RWPE1 (cell line): ENCODE results near the gene ECI2.

Source experiments
- CTCF ChIA-PET: fragments of 350-600 bp; sonication (Branson Sonifier 250); formaldehyde crosslinking; extraction: SDS; loops from one replicate; lab custom pipeline; 2021; lab: Yijun Ruan, JAX
- POLR2A ChIA-PET: fragments of 400-600 bp; formaldehyde crosslinking; extraction: SDS; loops from one replicate; lab custom pipeline; 2020; ENCODE audit warnings: antibody characterized with exemption; ENCODE audit not compliant: low non-redundant PET; lab: Yijun Ruan, JAX
- DNase-seq: peaks from one replicate; pipeline ENCODE4 v3.0.0; 2012; ENCODE audit warnings: low spot score
- H3K27ac ChIP-seq: fragments of 450-650 bp; 2 replicates; pipeline ENCODE4 v1.5.1; 2017
- TF ChIP-seq, protein P1 (sequence below): fragments of 450-650 bp; conservative IDR thresholded peaks from 2 replicates; pipeline ENCODE4 v1.5.1; 2017; ENCODE audit warnings: low read depth, mild to moderate bottlenecking

Gene ECI2

DNA sequence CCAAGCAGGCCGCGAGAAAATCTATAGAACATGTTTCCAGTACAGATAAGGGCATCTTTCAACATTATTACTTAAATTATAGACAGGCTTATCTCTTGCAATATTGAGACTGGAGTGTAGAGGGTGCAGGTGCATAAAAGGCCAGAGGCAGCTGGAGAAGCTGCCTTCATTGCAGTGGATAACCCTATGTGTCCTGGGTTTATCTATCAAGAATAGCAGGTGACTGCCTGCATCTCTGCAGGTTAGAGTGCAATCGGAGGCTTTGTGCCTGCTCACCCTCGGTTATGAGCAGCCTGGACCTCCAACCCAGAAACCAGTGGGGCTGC, 28.7 kb upstream of the ECI2 start:
- TF ChIP-seq, protein P1, sequence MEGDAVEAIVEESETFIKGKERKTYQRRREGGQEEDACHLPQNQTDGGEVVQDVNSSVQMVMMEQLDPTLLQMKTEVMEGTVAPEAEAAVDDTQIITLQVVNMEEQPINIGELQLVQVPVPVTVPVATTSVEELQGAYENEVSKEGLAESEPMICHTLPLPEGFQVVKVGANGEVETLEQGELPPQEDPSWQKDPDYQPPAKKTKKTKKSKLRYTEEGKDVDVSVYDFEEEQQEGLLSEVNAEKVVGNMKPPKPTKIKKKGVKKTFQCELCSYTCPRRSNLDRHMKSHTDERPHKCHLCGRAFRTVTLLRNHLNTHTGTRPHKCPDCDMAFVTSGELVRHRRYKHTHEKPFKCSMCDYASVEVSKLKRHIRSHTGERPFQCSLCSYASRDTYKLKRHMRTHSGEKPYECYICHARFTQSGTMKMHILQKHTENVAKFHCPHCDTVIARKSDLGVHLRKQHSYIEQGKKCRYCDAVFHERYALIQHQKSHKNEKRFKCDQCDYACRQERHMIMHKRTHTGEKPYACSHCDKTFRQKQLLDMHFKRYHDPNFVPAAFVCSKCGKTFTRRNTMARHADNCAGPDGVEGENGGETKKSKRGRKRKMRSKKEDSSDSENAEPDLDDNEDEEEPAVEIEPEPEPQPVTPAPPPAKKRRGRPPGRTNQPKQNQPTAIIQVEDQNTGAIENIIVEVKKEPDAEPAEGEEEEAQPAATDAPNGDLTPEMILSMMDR: no peak
- POLR2A ChIA-PET: no interaction called here
- no peak overlapping the region for H3K27ac ChIP-seq
- CTCF ChIA-PET: interaction anchor here (0.7 kb wide), 1 partner anchor 335 kb away, joined by 3 read pairs; no protein-coding TSS in a partner anchor
- DNase-seq: no peak

DNA sequence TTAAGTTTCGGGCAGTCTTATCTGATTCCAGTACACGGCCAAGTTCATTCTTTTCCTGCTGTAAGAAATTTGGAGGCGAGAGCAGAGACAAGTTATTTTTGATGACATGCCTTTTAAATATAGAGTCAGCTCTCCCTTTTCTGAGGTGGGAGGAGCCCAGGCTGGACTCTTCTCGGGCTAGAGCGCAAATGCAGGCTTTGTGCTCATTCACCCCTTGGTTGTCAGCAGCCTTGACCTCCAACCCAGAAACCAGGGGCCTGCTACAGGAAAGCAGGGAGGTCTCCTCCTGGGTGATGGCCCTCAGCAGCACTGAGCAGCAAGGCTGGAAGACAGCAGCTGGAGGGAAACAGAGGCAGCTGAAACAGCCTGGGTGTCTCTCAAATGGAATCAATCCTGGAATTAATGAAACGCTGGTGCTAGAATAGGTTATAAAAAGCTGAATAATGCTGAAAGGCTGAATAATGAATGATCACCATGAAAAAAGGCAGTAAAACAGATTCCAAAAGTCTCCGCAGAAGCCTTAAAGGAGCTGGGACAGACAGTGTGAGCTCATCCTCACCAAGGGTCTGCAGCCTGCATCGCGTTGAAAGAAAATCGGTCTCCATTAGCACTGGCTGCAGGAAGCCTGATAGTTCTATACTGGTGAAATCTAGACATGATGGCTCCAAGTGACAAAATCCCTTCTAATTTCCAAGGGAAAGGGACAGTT, 28.2 kb upstream of the ECI2 start:
- no peak for DNase-seq
- POLR2A ChIA-PET: no interaction called here
- TF ChIP-seq, protein P1: no peak
- H3K27ac ChIP-seq: no peak overlapping the region
- CTCF ChIA-PET: interaction anchor here (0.6 to 0.7 kb wide), 2 partner anchors 85 to 335 kb away, joined by 3 read pairs; no protein-coding TSS in a partner anchor

DNA sequence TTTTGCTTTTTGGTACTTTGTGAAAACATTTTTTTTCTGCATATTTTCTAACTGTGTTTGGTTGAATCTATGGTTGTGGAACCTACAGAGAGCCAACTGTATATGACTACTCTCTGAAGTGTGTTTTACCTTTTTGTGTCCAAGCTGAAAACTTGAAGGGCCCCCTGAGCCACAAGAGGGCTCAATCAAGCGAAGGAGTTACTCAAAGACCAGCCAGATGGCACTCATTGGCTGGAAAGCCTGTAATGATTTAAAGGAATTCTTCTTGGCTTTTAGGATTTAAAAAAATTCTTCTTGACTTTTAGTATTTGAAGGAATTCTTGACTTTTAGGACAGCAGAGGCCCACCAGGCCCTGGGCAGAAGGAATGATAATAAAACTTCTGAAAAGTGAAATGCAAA, 27.0 kb upstream of the ECI2 start:
- CTCF ChIA-PET: no interaction called here
- DNase-seq: no peak
- POLR2A ChIA-PET: no interaction called here
- H3K27ac ChIP-seq: no peak overlapping the region
- TF ChIP-seq, protein P1: no peak

DNA sequence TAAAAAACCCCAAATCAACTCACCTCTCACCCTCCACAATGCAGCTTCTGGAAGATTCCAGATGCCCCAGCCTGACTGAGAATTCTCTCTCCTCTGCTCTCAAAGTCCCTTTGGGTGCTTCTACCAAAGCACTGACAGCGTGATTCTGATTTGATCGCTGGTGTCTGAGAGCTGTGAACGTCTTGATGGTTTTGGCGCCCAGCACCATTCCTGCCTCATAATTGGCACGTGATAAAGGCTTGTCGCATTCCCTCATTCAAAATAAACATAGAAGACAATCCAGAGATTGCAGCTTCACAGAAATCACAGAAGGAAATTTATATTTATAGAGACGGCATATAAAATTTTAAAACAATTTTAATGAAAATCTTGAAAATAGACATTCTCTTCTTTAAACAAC, 24.1 kb upstream of the ECI2 start:
- ChIA-PET POLR2A (no interaction called here), CTCF (interaction anchor here (0.7 kb wide), 1 partner anchor 110 kb away, joined by 3 read pairs; no protein-coding TSS in a partner anchor)
- DNase-seq: no peak
- no peak overlapping the region for H3K27ac ChIP-seq
- TF ChIP-seq, protein P1: no peak

DNA sequence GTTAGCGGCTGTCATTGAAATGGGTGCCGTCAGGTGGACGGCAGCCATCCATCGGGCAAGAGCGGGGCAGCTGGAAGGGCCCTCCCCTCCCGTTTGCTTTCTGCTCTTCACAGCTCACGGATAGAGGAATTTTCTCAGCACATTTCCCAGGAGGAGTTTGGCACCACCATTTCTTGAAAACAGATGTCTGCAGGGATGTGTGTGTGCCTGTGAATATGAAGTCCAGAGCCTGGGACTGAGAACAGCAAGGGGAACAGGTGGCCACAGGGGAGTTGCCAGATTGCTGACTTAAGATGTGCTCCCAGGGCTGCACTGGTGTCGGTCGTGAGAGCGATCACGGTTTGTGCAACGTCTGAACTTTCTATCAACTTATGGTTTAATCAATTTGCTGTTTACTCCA, 22.1 kb upstream of the ECI2 start:
- CTCF ChIA-PET: interaction anchor here (0.6 to 0.7 kb wide), 2 partner anchors 113 to 920 kb away, joined by 3 to 4 read pairs; no protein-coding TSS in a partner anchor
- POLR2A ChIA-PET: no interaction called here

DNA sequence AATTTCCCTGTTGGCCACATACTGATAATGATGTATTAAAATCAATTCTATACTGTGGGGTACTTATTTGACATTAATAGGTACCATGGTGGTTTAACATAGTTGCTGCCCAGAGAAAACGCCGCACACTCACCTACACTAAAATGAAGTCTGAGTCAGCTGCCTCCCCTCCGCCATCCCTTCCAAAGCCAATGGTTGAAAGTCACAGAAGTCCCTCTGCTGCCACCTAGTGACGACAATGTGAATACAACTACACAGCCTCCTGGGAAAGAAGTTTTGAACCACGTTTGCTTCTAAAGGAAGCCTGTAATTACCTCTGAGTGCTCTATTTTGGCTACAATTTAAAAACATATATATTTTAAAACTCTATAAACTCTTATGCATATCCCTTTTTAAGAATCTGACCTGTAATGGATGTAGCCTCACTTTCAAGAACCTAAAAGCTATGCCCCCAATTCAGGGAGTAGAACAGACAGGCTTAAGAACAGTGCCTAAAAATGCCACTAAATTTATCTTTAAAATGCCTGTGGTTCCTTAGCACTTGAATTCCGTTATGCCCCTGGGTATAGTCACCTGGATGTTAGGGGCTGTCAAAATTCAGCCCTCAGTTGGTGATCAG, 20.6 kb upstream of the ECI2 start:
- TF ChIP-seq, protein P1: peak; percentile 86
- peak; percentile 84 for DNase-seq
- ChIA-PET POLR2A (no interaction called here), CTCF (interaction anchor here (0.6 to 2.4 kb wide), 15 partner anchors 11 to 959 kb away, joined by 3 to 33 read pairs (median 3); no protein-coding TSS in a partner anchor)
- no peak overlapping the region for H3K27ac ChIP-seq

More for the DNA sequence above, 22.1 kb upstream of the ECI2 start:
- H3K27ac ChIP-seq: no peak overlapping the region
- TF ChIP-seq, protein P1: no peak
- DNase-seq: no peak
